Measurements from ENCODE around the gene ADARB1. TPM values are rescaled to one million over a fixed set of nuclear protein-coding genes. Genes with fewer than 3 reads are reported as not detected.

The ADARB1 gene
- total RNA-seq, 1 donor from 2014 or later, result 5.1 TPM

- H3K36me3 ChIP-seq, result no peaks in the 10 kb centered on the region
- peaks cover 26% of the 10 kb centered on the region for H3K4me1 Mint-ChIP-seq
- no peak overlapping the region for H3K27ac Mint-ChIP-seq
- no peak overlapping the region for H3K4me3 Mint-ChIP-seq
- no peak overlapping the region for H3K9ac ChIP-seq
- H3K9me3 Mint-ChIP-seq, result no peaks in the 10 kb centered on the region
- H4K20me1 ChIP-seq (ENCODE audit: low read depth), result no peaks in the 10 kb centered on the region
- peaks cover 24% of the 10 kb centered on the region for H3K4me1 ChIP-seq
- H3K4me3 ChIP-seq, result no peak overlapping the region
- H3K27me3 Mint-ChIP-seq (ENCODE audit: insufficient read depth, low read depth), result no peaks in the 10 kb centered on the region
- no peaks in the 10 kb centered on the region for H3F3A ChIP-seq (ENCODE audit: low read depth)
- H3K27me3 ChIP-seq, result no peaks in the 10 kb centered on the region
- DNase-seq (ENCODE audit: low spot score), result no peak
- no peaks in the 10 kb centered on the region for H3K79me2 ChIP-seq (ENCODE audit: low read depth)
- H3K27ac ChIP-seq, result no peak overlapping the region
- no peaks in the 10 kb centered on the region for H3K9me3 ChIP-seq (ENCODE audit: low read depth)
- no peak overlapping the region for H3K4me2 ChIP-seq
- peaks cover 1% of the 10 kb centered on the region for H3K36me3 Mint-ChIP-seq
- no peak overlapping the region for H2AFZ ChIP-seq (replicated peaks)
- TF ChIP-seq EZH2 (IDR thresholded peaks at IDR 0.05), result no peak
- no peak for TF ChIP-seq CTCF (IDR thresholded peaks at IDR 0.05)
- TF ChIP-seq EZH2phosphoT487 (IDR thresholded peaks at IDR 0.05), result no peak
Measured at GRCh38 chr21:45163413-45164123, 89.2 kb downstream of the ADARB1 start.

GRCh38 chr21:45164124-45164511 is 89.7 kb downstream of the ADARB1 start:
- Histone ChIP-seq H3K27me3 (no peaks in the 10 kb centered on the region), H3K4me2 (no peak overlapping the region), H3K36me3 (no peaks in the 10 kb centered on the region), H3K79me2 (ENCODE audit: low read depth) (no peaks in the 10 kb centered on the region), H3K4me1 (peaks cover 29% of the 10 kb centered on the region), H3K4me3 (no peak overlapping the region), H3K9ac (no peak overlapping the region), H3K9me3 (ENCODE audit: low read depth) (no peaks in the 10 kb centered on the region), H3K27ac (no peak overlapping the region), H4K20me1 (ENCODE audit: low read depth) (no peaks in the 10 kb centered on the region), H2AFZ (replicated peaks) (no peak overlapping the region), H3F3A (ENCODE audit: low read depth) (peaks cover 4% of the 10 kb centered on the region)
- H3K4me3 Mint-ChIP-seq, result no peak overlapping the region
- peaks cover 22% of the 10 kb centered on the region for H3K4me1 Mint-ChIP-seq
- DNase-seq (ENCODE audit: low spot score), result no peak
- H3K9me3 Mint-ChIP-seq, result no peaks in the 10 kb centered on the region
- no peaks in the 10 kb centered on the region for H3K27me3 Mint-ChIP-seq (ENCODE audit: insufficient read depth, low read depth)
- TF ChIP-seq CTCF (IDR thresholded peaks at IDR 0.05), result no peak
- TF ChIP-seq EZH2 (IDR thresholded peaks at IDR 0.05), result no peak
- no peak for TF ChIP-seq EZH2phosphoT487 (IDR thresholded peaks at IDR 0.05)
- no peaks in the 10 kb centered on the region for H3K36me3 Mint-ChIP-seq
- H3K27ac Mint-ChIP-seq, result no peak overlapping the region

GRCh38 chr21:45164838-45165237 is 90.5 kb downstream of the ADARB1 start:
- Histone ChIP-seq H3K4me2 (no peak overlapping the region), H3K36me3 (no peaks in the 10 kb centered on the region), H3K4me3 (no peak overlapping the region), H3F3A (ENCODE audit: low read depth) (peaks cover 11% of the 10 kb centered on the region), H3K27ac (no peak overlapping the region), H2AFZ (replicated peaks) (no peak overlapping the region), H3K4me1 (peaks cover 34% of the 10 kb centered on the region), H3K9ac (no peak overlapping the region), H4K20me1 (ENCODE audit: low read depth) (no peaks in the 10 kb centered on the region), H3K9me3 (ENCODE audit: low read depth) (no peaks in the 10 kb centered on the region), H3K27me3 (no peaks in the 10 kb centered on the region), H3K79me2 (ENCODE audit: low read depth) (no peaks in the 10 kb centered on the region)
- Mint-ChIP-seq H3K9me3 (no peaks in the 10 kb centered on the region), H3K4me3 (no peak overlapping the region), H3K27me3 (ENCODE audit: insufficient read depth, low read depth) (no peaks in the 10 kb centered on the region), H3K27ac (no peak overlapping the region), H3K4me1 (peaks cover 27% of the 10 kb centered on the region), H3K36me3 (no peaks in the 10 kb centered on the region)
- TF ChIP-seq EZH2 (IDR thresholded peaks at IDR 0.05) (no peak), EZH2phosphoT487 (IDR thresholded peaks at IDR 0.05) (no peak)
- no peak for DNase-seq (ENCODE audit: low spot score)

- Histone ChIP-seq H3K4me3 (no peak overlapping the region), H3F3A (ENCODE audit: low read depth) (peaks cover 16% of the 10 kb centered on the region), H3K9ac (no peak overlapping the region), H3K36me3 (no peaks in the 10 kb centered on the region), H3K27me3 (no peaks in the 10 kb centered on the region), H3K79me2 (ENCODE audit: low read depth) (no peaks in the 10 kb centered on the region), H3K4me1 (peaks cover 13% of the 10 kb centered on the region), H3K4me2 (no peak overlapping the region), H3K27ac (no peak overlapping the region), H3K9me3 (ENCODE audit: low read depth) (no peaks in the 10 kb centered on the region), H2AFZ (replicated peaks) (no peak overlapping the region), H4K20me1 (ENCODE audit: low read depth) (no peaks in the 10 kb centered on the region)
- Mint-ChIP-seq H3K4me3 (no peak overlapping the region), H3K36me3 (peaks cover 2% of the 10 kb centered on the region), H3K27me3 (ENCODE audit: insufficient read depth, low read depth) (no peaks in the 10 kb centered on the region), H3K27ac (no peak overlapping the region), H3K9me3 (no peaks in the 10 kb centered on the region), H3K4me1 (peaks cover 8% of the 10 kb centered on the region)
- no peak for TF ChIP-seq CTCF (IDR thresholded peaks at IDR 0.05)
- no peak for TF ChIP-seq EZH2phosphoT487 (IDR thresholded peaks at IDR 0.05)
- no peak for TF ChIP-seq EZH2 (IDR thresholded peaks at IDR 0.05)
- no peak for DNase-seq (ENCODE audit: low spot score)
Measured at GRCh38 chr21:45166931-45167330, 92.6 kb downstream of the ADARB1 start.
